Cardiac muscle cell (in vitro differentiated cells and primary cell): Measurements from ENCODE around the gene UCP2. TPM values are rescaled to one million over a fixed set of nuclear protein-coding genes. Genes with fewer than 3 reads are reported as not detected.

ENCODE experiments used
- DNase-seq, 2 donors: peaks; one replicate each; pipeline versions ENCODE4 v3.0.0 to v3.0.0-alpha.2; 2010 to 2017; ENCODE audit warnings: low read depth in 1 of 2, low spot score in 1 of 2
- H3K27ac ChIP-seq: fragments of 200-600 bp; sonication (generic); 2 replicates; pipeline ENCODE4 v1.5.1; 2016
- H3K27me3 ChIP-seq: fragments of 200-600 bp; sonication (generic); 2 replicates; pipeline ENCODE4 v1.6.0; 2016; ENCODE audit warnings: control low read depth
- H3K36me3 ChIP-seq: fragments of 200-600 bp; sonication (generic); 2 replicates; pipeline ENCODE4 v1.5.1; 2016; ENCODE audit warnings: control low read depth
- H3K4me1 ChIP-seq: fragments of 200-600 bp; sonication (generic); 2 replicates; pipeline ENCODE4 v1.8.1; 2017; ENCODE audit warnings: low read depth, mild to moderate bottlenecking, mixed run types
- H3K4me3 ChIP-seq: fragments of 200-600 bp; sonication (generic); 2 replicates; pipeline ENCODE4 v1.5.1; 2016; ENCODE audit warnings: mild to moderate bottlenecking
- H3K9me3 ChIP-seq: fragments of 200-600 bp; sonication (generic); 2 replicates; pipeline ENCODE4 v1.5.1; 2017; ENCODE audit warnings: low read depth, mild to moderate bottlenecking, control low read depth
- polyA plus RNA-seq: library from polyadenylated mRNA; unstranded; fragments of >200 nt; fragmentation: Nextera tagmentation; extraction: Ambion mirVana; gene quantifications from 2 replicates; pipeline ENCODE4 v1.2.1, GENCODE V29; 2016
- total RNA-seq: library from RNA; depleted of rRNA; stranded (reverse); fragments of >200 nt; gene quantifications from 2 replicates; pipeline ENCODE4 v1.2.3, GENCODE V29; 2016
- TF ChIP-seq, protein P1 (sequence below): IDR thresholded peaks from 2 replicates; pipeline ENCODE4 v1.5.1; 2012; ENCODE audit warnings: low read depth, mild to moderate bottlenecking, low read length

Gene UCP2
- total and polyA plus RNA-seq, 2 experiments from 2014 or later, result 25.9 to 34.8 TPM

DNA sequence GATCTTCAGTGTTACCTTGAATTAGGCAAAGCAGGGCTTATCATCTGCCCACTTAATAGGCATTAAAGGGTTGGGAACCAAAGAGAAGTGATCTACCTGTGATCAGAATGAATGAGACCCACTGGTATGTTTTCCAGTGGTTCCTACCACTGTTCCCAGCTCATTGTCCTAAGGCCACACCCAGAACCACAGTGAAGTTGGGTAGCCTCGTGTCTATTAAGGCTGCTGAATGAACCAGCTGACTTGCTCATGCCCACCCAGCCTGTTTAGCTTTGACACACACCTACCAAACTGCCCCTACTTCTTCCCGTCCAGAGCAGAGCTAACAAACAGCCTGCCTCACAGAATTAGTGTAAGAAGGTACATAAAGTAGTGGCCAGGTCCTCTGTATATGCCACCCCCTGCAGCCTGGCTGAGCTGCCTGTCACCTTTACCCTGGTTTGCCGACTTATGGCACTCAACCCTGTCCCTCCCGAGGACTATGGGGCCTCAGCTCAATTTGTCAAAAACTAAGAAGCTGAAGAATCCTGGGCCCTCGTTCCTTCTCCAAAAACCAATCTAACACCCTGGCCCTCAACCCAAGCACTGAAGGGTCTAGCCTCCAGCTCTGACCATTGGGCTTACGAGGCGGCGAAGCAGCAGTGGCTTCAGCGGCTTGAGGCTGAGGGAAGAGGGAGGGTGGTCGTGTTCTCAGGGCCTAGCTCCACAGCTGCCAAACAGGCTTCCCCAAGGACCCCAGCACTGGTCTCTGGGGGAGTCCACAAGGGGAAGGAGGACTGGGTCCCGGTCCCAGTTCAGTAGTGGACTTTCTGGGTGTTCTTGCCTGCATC lies 9.8 kb downstream of the UCP2 start:
- Histone ChIP-seq H3K27me3 (no peaks in the 10 kb centered on the region), H3K27ac (no peak overlapping the region)
- TF ChIP-seq, protein P1, sequence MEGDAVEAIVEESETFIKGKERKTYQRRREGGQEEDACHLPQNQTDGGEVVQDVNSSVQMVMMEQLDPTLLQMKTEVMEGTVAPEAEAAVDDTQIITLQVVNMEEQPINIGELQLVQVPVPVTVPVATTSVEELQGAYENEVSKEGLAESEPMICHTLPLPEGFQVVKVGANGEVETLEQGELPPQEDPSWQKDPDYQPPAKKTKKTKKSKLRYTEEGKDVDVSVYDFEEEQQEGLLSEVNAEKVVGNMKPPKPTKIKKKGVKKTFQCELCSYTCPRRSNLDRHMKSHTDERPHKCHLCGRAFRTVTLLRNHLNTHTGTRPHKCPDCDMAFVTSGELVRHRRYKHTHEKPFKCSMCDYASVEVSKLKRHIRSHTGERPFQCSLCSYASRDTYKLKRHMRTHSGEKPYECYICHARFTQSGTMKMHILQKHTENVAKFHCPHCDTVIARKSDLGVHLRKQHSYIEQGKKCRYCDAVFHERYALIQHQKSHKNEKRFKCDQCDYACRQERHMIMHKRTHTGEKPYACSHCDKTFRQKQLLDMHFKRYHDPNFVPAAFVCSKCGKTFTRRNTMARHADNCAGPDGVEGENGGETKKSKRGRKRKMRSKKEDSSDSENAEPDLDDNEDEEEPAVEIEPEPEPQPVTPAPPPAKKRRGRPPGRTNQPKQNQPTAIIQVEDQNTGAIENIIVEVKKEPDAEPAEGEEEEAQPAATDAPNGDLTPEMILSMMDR, result no peak

DNA sequence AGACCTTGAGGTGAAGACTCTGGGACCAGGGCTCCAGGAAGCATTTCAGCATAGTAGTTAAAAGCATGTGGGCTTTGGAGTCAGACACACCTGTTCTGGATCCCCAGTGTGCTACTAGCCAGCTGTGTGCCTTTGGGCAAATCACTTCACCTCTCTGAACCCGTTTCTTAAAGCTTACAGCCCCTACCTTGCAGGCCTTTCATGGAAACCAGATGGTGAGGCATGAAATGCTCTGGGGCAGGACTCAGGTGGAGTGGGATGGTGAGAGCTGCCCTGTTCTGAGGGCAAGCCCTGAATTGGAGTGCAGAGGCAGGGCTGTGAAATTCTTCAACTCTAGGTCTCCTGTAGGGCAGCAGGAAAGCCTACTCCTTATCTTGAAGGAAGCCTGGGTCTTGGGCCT lies 10.5 kb downstream of the UCP2 start:
- H3K4me1 ChIP-seq, result no peaks in the 10 kb centered on the region
- DNase-seq, result no peak
- TF ChIP-seq, protein P1, result no peak
- peaks cover 7% of the 10 kb centered on the region for H3K36me3 ChIP-seq
- no peaks in the 10 kb centered on the region for H3K9me3 ChIP-seq
- H3K27ac ChIP-seq, result no peak overlapping the region
- H3K27me3 ChIP-seq, result no peaks in the 10 kb centered on the region
- no peak overlapping the region for H3K4me3 ChIP-seq

More for the DNA sequence above, 9.8 kb downstream of the UCP2 start:
- H3K4me3 ChIP-seq, result no peak overlapping the region
- peaks cover 7% of the 10 kb centered on the region for H3K36me3 ChIP-seq
- H3K4me1 ChIP-seq, result no peaks in the 10 kb centered on the region
- no peaks in the 10 kb centered on the region for H3K9me3 ChIP-seq
- no peak for DNase-seq

DNA sequence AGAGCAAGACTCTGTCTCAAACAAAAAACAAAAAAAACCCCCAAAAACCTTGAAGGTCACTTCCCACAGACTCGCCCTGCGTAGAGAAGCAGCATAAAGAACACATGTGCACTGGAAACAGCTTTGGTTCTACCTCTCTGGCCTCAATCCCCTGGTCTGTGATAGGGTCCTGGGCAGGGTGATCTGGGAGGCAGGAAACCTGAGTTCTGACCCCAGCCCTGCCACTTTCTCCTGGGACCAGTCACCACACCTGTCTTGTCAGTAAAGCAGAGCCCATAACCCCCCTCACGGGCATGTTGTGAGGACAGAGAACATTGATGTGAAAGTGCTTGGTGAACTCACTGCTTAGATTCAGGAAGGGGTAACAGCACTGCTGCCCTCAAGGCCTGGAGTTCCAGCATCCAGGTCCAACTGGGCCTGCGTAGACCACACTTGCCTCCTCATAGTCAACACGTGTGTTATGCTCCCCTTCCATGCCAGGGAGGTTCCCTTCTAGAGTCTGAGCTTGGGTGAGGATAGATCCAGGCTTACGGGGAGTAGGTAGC lies 11.4 kb downstream of the UCP2 start:
- Histone ChIP-seq H3K27me3 (no peaks in the 10 kb centered on the region), H3K9me3 (no peaks in the 10 kb centered on the region), H3K27ac (no peak overlapping the region), H3K4me1 (no peaks in the 10 kb centered on the region), H3K36me3 (peaks cover 4% of the 10 kb centered on the region), H3K4me3 (no peak overlapping the region)
- DNase-seq, result no peak
- TF ChIP-seq, protein P1, result no peak

DNA sequence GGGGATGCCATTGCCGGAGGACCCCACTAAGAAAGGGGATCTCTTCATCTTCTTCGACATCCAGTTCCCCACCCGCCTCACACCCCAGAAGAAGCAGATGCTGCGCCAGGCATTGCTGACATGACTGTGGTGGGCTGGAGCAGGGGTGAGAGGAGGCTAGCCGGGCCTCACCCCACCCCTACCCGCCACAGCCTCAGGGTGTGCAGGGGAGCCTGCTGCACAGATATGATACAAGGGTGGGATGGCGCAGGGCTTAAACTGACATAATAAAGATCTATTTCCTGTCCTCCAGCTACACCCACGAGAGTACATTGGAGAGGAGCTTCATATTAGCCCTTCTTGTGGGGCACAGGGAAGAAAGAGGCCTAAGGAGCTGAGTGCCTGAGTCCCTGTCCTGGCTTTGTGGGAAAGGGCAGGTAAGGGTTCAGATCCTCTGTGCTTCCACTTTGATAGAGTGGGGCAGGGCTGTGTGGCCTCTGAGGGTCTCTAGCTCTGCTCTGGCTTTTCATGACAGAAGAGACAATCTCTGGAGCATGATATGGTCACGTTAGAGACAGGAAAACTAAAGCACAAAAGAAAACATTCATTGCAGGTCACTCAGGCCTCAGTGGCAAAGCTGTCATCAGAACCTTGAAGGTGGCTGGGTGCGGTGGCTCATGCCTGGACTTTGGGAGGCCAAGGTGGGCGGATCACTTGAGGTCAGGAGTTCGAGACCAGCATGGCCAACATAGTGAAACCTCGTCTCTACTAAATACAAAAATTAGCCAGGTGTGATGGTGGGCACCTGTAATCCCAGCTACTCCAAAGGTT lies 12.4 kb downstream of the UCP2 start:
- H3K4me1 ChIP-seq, result no peaks in the 10 kb centered on the region
- TF ChIP-seq, protein P1, result no peak
- no peak for DNase-seq
- H3K9me3 ChIP-seq, result no peaks in the 10 kb centered on the region
- H3K36me3 ChIP-seq, result no peaks in the 10 kb centered on the region
- H3K27me3 ChIP-seq, result no peaks in the 10 kb centered on the region
- no peak overlapping the region for H3K4me3 ChIP-seq
- no peak overlapping the region for H3K27ac ChIP-seq

DNA sequence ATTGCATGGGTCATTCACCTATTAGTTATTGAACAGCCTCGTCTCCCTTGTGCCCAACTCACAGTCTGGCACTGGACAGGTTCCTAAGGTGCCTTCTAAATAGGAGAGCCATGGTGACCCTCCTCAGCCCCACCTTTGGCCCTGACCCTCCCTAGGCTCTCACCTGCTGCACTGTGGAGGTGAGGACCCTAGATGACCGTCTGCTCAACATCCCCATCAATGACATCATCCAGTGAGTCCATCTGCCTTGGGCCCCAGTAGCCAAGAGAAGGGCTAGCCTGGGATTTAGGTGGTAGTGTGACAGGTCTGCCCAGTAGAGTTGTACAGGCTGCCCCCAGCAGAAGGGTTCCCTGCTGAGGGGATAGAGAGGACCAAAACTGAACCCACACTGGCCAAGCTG lies 13.6 kb downstream of the UCP2 start:
- Histone ChIP-seq H3K27ac (no peak overlapping the region), H3K4me3 (no peak overlapping the region), H3K27me3 (no peaks in the 10 kb centered on the region), H3K9me3 (no peaks in the 10 kb centered on the region), H3K36me3 (no peaks in the 10 kb centered on the region), H3K4me1 (no peaks in the 10 kb centered on the region)
- TF ChIP-seq, protein P1, result no peak
- no peak for DNase-seq
